Sigmoid colon (tissue), 7 donors: ENCODE results near the gene TRAF3. TPM values are rescaled to one million over a fixed set of nuclear protein-coding genes. Genes with fewer than 3 reads are reported as not detected.

Source experiments
- DNase-seq: peaks from one replicate; pipeline ENCODE4 v3.0.0-alpha.2; 2019
- H3K27ac ChIP-seq, 4 donors: fragments of 200-600 bp; sonication (generic); one replicate each; pipeline ENCODE4 v1.5.1; 2016 to 2019; ENCODE audit warnings: mild to moderate bottlenecking in 1 of 4
- H3K27me3 ChIP-seq, 3 donors: fragments of 200-600 bp; sonication (generic); one replicate each; pipeline ENCODE4 v1.5.1; 2019; ENCODE audit warnings: mild to moderate bottlenecking in 1 of 3
- H3K36me3 ChIP-seq, 4 donors: fragments of 200-600 bp; sonication (generic); one replicate each; pipeline ENCODE4 v1.5.1; 2016 to 2019
- H3K4me1 ChIP-seq, 4 donors: fragments of 200-600 bp; sonication (generic); one replicate each; pipeline ENCODE4 v1.5.1; 2017 to 2019
- H3K4me3 ChIP-seq, 4 donors: fragments of 200-600 bp; sonication (generic); one replicate each; pipeline ENCODE4 v1.5.1; 2017 to 2019; ENCODE audit warnings: mild to moderate bottlenecking in 2 of 4, moderate library complexity in 1 of 4
- H3K9me3 ChIP-seq, 4 donors: fragments of 200-600 bp in 3 of 4; sonication (generic) in 3 of 4; one replicate each; pipeline versions ENCODE4 v1.5.1 to v1.6.1; 2013 to 2019
- CTCF ChIP-seq, 4 experiments: fragments of 450-650 bp in 3 of 4; fragments of 200-600 bp in 1 of 4; IDR thresholded peaks; one replicate each; pipeline ENCODE4 v1.5.1; 2016 to 2019; ENCODE audit warnings: antibody characterized with exemption in 4 of 4, mild to moderate bottlenecking in 3 of 4, moderate library complexity in 2 of 4
- EP300 ChIP-seq, 4 donors: sonication (generic); formaldehyde crosslinking; IDR thresholded peaks; one replicate each; pipeline ENCODE4 v1.6.1; 2017; ENCODE audit warnings: antibody characterized with exemption in 4 of 4
- POLR2A ChIP-seq, 2 donors: fragments of 450-650 bp; IDR thresholded peaks; one replicate each; pipeline ENCODE4 v1.6.1; 2016; ENCODE audit warnings: antibody characterized with exemption in 2 of 2, mild to moderate bottlenecking in 2 of 2, moderate library complexity in 2 of 2
- POLR2AphosphoS5 ChIP-seq, 4 donors: sonication (generic); formaldehyde crosslinking; IDR thresholded peaks; one replicate each; pipeline ENCODE4 v1.6.1; 2017; ENCODE audit warnings: antibody characterized with exemption in 4 of 4
- WGBS, 2 donors: extraction: QIAGEN DNeasy Blood & Tissue Kit; methylation state at CpG; one replicate each; pipeline ENCODE4 v1.1.7; 2013; 5-methylcytosine and 5-hydroxymethylcytosine counted together
- intact Hi-C: fragments of 100-400 bp; cut with DNase I; formaldehyde crosslinking; loops from one replicate; pipeline ENCODE4 v1.15.1; 2023
- polyA plus RNA-seq, 3 donors: library from polyadenylated mRNA; stranded (reverse); fragments of 200-250 nt; gene quantifications; one replicate each; pipeline ENCODE4 v1.2.3, GENCODE V29; 2013
- total RNA-seq, 4 donors: library from RNA; depleted of rRNA; stranded (reverse); fragments of >200 nt; gene quantifications; one replicate each; pipeline ENCODE4 v1.1.0, GENCODE V29; 2016
- donor health status: healthy with polysubstance abuse.
- donor health status: Bipolar disorder and iron deficiency.
- donor health status: healthy.

TRAF3 gene
- total and polyA plus RNA-seq, 7 donors: 9.5 to 18.6 (median 12.3) TPM

- intact Hi-C loops: no loop called here
- Histone ChIP-seq H3K4me1 (no peaks in the 10 kb centered on the region), H3K4me3 (no peak overlapping the region), H3K27ac (no peak overlapping the region), H3K27me3 (no peaks in the 10 kb centered on the region), H3K36me3 (peaks cover 0 to 21% (median 2%) of the 10 kb centered on the region in 4 donors), H3K9me3 (no peaks in the 10 kb centered on the region)
- no peak for DNase-seq
- WGBS, 2 donors: 31 to 66% methylated on average over 5 of the region's 5 CpGs
- TF ChIP-seq CTCF (IDR thresholded peaks at IDR 0.05): no peak
- TF ChIP-seq POLR2A (IDR thresholded peaks at IDR 0.05): no peak
- no peak for TF ChIP-seq POLR2AphosphoS5 (IDR thresholded peaks at IDR 0.05)
- TF ChIP-seq EP300 (IDR thresholded peaks at IDR 0.05): no peak
Measured at GRCh38 chr14:102883089-102883541, 105.9 kb downstream of the TRAF3 start.

DNA sequence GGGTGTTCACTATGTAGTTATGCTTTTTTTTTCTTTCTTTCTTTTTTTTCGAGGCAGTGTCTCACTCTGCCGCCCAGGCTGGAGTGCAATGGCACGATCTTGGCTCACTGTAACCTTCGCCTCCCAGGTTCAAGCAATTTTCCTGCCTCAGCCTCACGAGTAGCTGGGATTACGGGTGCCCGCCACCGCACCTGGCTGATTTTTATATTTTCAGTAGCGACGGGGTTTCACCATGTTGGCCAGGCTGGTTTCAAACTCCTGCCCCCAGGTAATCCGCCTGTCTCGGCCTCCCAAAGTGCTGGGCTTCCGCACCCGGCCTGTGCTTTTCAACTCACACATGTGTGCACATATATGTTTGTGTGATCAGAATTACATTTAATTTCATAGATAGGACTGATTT, 106.3 kb downstream of the TRAF3 start:
- intact Hi-C loops: no loop called here
- peaks cover 0 to 21% (median 2%) of the 10 kb centered on the region in 4 donors for H3K36me3 ChIP-seq
- no peak for DNase-seq
- H3K9me3 ChIP-seq: no peaks in the 10 kb centered on the region
- no peak overlapping the region for H3K27ac ChIP-seq
- no peaks in the 10 kb centered on the region for H3K4me1 ChIP-seq
- WGBS, 2 donors: 94 to 96% methylated on average over 14 of the region's 14 CpGs
- no peak for TF ChIP-seq CTCF (IDR thresholded peaks at IDR 0.05)
- no peak for TF ChIP-seq POLR2AphosphoS5 (IDR thresholded peaks at IDR 0.05)
- TF ChIP-seq POLR2A (IDR thresholded peaks at IDR 0.05): no peak
- TF ChIP-seq EP300 (IDR thresholded peaks at IDR 0.05): no peak
- no peak overlapping the region for H3K4me3 ChIP-seq
- no peaks in the 10 kb centered on the region for H3K27me3 ChIP-seq

- intact Hi-C loops: no loop called here
- H3K36me3 ChIP-seq: peaks cover 0 to 27% (median 4%) of the 10 kb centered on the region in 4 donors
- no peak overlapping the region for H3K4me3 ChIP-seq
- no peak for DNase-seq
- no peaks in the 10 kb centered on the region for H3K4me1 ChIP-seq
- no peaks in the 10 kb centered on the region for H3K9me3 ChIP-seq
- H3K27me3 ChIP-seq: no peaks in the 10 kb centered on the region
- TF ChIP-seq EP300 (IDR thresholded peaks at IDR 0.05): no peak
- no peak for TF ChIP-seq CTCF (IDR thresholded peaks at IDR 0.05)
- no peak for TF ChIP-seq POLR2A (IDR thresholded peaks at IDR 0.05)
- H3K27ac ChIP-seq: no peak overlapping the region
- WGBS, 2 donors: 97 to 98% methylated on average over 22 of the region's 22 CpGs
Measured at GRCh38 chr14:102885737-102886447, 108.6 kb downstream of the TRAF3 start.

- H3K36me3 ChIP-seq: peaks cover 0 to 17% (median 2%) of the 10 kb centered on the region in 4 donors
- H3K27ac ChIP-seq: no peak overlapping the region
- no peak overlapping the region for H3K4me3 ChIP-seq
- H3K9me3 ChIP-seq: no peaks in the 10 kb centered on the region
- no peaks in the 10 kb centered on the region for H3K27me3 ChIP-seq
- 38 to 81% methylated on average over 1 of the region's 1 CpG for WGBS, 2 donors
- no peak for TF ChIP-seq CTCF (IDR thresholded peaks at IDR 0.05)
- no peak for TF ChIP-seq EP300 (IDR thresholded peaks at IDR 0.05)
- TF ChIP-seq POLR2A (IDR thresholded peaks at IDR 0.05): no peak
- TF ChIP-seq POLR2AphosphoS5 (IDR thresholded peaks at IDR 0.05): no peak
- DNase-seq: no peak
- peaks cover 0 to 11% (median 7%) of the 10 kb centered on the region in 4 donors for H3K4me1 ChIP-seq
- intact Hi-C loops: no loop called here
Measured at GRCh38 chr14:102888748-102889147, 111.5 kb downstream of the TRAF3 start.
